Fibroblast of mammary gland (primary cell): ENCODE measurements around the gene ERC1.

Experiments used
- DNase-seq: peaks from one replicate; pipeline ENCODE4 v3.0.0-alpha.2; 2010; ENCODE audit warnings: low read depth
- H3K4me3 ChIP-seq: 2 replicates; pipeline ENCODE4 v1.5.1; 2011; ENCODE audit warnings: low read depth, mild to moderate bottlenecking, low read length, moderate library complexity; ENCODE audit not compliant: control insufficient read depth
- CTCF ChIP-seq: conservative IDR thresholded peaks from 2 replicates; pipeline ENCODE4 v1.5.1; 2011; ENCODE audit warnings: low read depth, low read length, inconsistent platforms; ENCODE audit not compliant: control insufficient read depth, insufficient read depth

ERC1 gene

GRCh38 chr12:1290716-1291115 lies 299.7 kb downstream of the ERC1 start:
- no peak overlapping the region for H3K4me3 ChIP-seq
- TF ChIP-seq CTCF, result no peak
- DNase-seq, result no peak

GRCh38 chr12:1291601-1292332 lies 300.7 kb downstream of the ERC1 start:
- no peak overlapping the region for H3K4me3 ChIP-seq
- no peak for DNase-seq
- no peak for TF ChIP-seq CTCF

- no peak for TF ChIP-seq CTCF
- H3K4me3 ChIP-seq, result no peak overlapping the region
- no peak for DNase-seq
Observed at GRCh38 chr12:1293901-1294300, 302.9 kb downstream of the ERC1 start.

GRCh38 chr12:1297206-1297605 lies 306.2 kb downstream of the ERC1 start:
- DNase-seq, result peak; percentile 58
- no peak overlapping the region for H3K4me3 ChIP-seq
- no peak for TF ChIP-seq CTCF

- H3K4me3 ChIP-seq, result no peak overlapping the region
- DNase-seq, result no peak
- TF ChIP-seq CTCF, result no peak
Observed at GRCh38 chr12:1297639-1298175, 306.7 kb downstream of the ERC1 start.

- H3K4me3 ChIP-seq, result no peak overlapping the region
- TF ChIP-seq CTCF, result no peak
- DNase-seq, result no peak
Observed at GRCh38 chr12:1300460-1300859, 309.4 kb downstream of the ERC1 start.

- DNase-seq, result no peak
- H3K4me3 ChIP-seq, result no peak overlapping the region
- TF ChIP-seq CTCF, result no peak
Observed at GRCh38 chr12:1302201-1302870, 311.3 kb downstream of the ERC1 start.
